Activated naive CD4-positive, alpha-beta T cell treated with anti-CD3 and anti-CD28 coated beads, Interleukin-2, amount 10 ng/mL, durations not matched to agents 7 days and 5 days (primary cell): ENCODE data around the gene DNTT.
A peak's percentile ranks its signal among the peaks of the same experiment; 100 is the strongest.

Experiments used
- CTCF ChIA-PET: fragments of 350-600 bp; sonication (Branson Sonifier 250); formaldehyde crosslinking; loops from one replicate; lab custom pipeline; 2021; ENCODE audit warnings: antibody characterized with exemption; lab: Charles Lee
- DNase-seq: peaks from one replicate; pipeline ENCODE4 v3.0.0-alpha.2; 2020
- H3K27ac Mint-ChIP-seq: one replicate; pipeline ENCODE4 v1.8.0; 2021; ENCODE audit warnings: mild to moderate bottlenecking, moderate library complexity, mixed read lengths
- H3K27me3 Mint-ChIP-seq: one replicate; pipeline ENCODE4 v1.8.0; 2021; ENCODE audit warnings: mild to moderate bottlenecking, mixed read lengths
- H3K36me3 Mint-ChIP-seq: one replicate; pipeline ENCODE4 v1.8.0; 2021; ENCODE audit warnings: mixed read lengths
- H3K4me1 Mint-ChIP-seq: one replicate; pipeline ENCODE4 v1.8.0; 2021; ENCODE audit warnings: mixed read lengths
- H3K4me3 Mint-ChIP-seq: one replicate; pipeline ENCODE4 v1.8.0; 2021; ENCODE audit warnings: mild to moderate bottlenecking, moderate library complexity, mixed read lengths
- H3K9me3 Mint-ChIP-seq: one replicate; pipeline ENCODE4 v1.8.0; 2021; ENCODE audit warnings: mixed read lengths

The DNTT gene

DNA sequence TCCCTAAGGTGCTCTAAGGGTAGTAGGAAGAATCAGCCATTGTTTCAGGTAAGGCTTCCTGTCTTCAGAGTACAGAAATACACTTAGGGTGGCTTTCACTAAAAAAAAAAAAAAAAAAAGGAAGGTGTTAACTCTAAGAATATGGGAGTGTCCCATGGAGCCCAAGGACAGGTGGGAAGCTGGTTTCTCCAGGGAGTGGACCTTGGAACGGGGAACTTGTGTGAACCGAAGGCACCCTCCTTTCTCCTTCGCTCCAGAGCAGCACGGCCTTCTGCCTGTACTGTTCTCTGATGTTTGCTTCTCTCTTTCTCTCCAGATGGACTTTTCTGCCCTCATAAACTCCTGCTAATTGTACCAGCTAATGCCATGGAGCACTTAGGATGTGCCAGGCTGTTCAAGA, 48.3 kb downstream of the DNTT start:
- Mint-ChIP-seq H3K9me3 (no peaks in the 10 kb centered on the region), H3K36me3 (no peaks in the 10 kb centered on the region), H3K27me3 (peaks cover 27% of the 10 kb centered on the region), H3K4me3 (no peak overlapping the region), H3K4me1 (no peaks in the 10 kb centered on the region), H3K27ac (no peak overlapping the region)
- DNase-seq, result no peak
- CTCF ChIA-PET, result interaction anchor here (0.7 kb wide), 1 partner anchor 18 kb away, joined by 3 read pairs; no protein-coding TSS in a partner anchor

DNA sequence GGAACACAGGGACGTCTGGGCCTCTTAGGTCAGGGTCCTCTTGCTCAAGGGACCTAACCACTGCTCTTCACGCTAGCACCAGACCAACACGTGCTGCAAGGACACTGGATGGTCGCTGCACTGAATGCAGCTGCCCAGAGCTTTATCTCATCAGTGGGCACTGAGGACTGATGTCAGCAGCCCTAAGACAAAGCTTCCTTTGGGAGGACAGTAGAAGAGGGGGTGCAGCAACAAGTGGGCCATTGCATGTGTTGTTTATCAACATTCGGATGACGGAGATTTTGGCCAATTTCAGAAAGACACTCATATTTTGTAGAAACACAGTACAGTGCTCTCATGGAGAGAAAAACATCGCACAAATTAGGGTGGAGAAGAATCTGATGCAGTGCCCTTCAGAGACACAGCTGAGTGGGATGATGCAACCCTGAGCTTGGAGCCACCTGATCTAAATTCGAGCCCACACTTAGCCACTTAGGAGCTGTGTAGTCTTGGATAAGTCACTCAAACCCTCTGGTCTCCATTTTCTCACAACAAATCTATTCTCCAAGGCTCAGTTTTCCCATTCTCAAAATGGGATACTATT, 52.9 kb downstream of the DNTT start:
- DNase-seq, result no peak
- H3K4me1 Mint-ChIP-seq, result no peaks in the 10 kb centered on the region
- H3K36me3 Mint-ChIP-seq, result no peaks in the 10 kb centered on the region
- H3K4me3 Mint-ChIP-seq, result no peak overlapping the region
- no peak overlapping the region for H3K27ac Mint-ChIP-seq
- no peaks in the 10 kb centered on the region for H3K9me3 Mint-ChIP-seq
- CTCF ChIA-PET, result interaction anchor here (2.3 kb wide), 1 partner anchor 13 kb away, joined by 7 read pairs; no protein-coding TSS in a partner anchor
- peaks cover 20% of the 10 kb centered on the region for H3K27me3 Mint-ChIP-seq

DNA sequence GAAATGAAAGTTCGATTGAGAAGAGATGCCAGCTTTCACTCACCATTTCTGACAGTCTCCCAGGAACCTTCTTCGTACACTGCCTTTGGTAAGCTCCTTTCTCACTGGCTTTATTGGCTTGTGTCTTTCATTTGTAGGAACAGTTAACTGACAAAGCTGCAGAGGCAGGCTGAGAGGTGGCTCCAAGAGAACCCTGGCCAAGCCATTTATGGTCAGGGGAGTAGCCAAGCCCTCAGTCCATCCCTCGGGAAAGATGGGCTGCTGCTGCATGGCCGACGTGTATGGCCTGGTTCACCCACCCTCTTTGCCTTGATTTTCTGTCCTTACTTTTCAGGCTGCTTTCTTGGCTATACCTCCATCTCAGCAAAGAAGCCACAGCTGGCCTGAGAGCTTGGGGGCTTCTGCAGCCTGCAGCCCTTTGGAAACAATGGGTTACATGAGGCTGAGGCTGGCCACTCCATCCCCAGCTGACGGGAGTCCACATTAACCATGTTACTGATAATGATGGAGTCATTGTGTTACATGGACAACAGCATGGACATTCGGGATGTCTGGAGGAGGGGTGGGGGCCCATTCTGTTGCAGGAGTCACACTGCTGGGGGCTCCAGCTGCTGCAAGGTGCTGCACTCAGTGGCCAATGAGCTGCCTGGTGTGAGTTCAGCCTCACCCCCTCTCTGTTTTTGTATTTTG, 54.8 kb downstream of the DNTT start, which contains the start of gene OPALIN:
TSS of gene OPALIN (minus strand) at position 152 of the 690 bp plus-strand sequence. CDS start at position 46, 106 bp downstream.
- Mint-ChIP-seq H3K4me1 (no peaks in the 10 kb centered on the region), H3K36me3 (no peaks in the 10 kb centered on the region), H3K4me3 (no peak within 1 kb of the TSS), H3K27me3 (peaks cover 12% of the 10 kb centered on the region), H3K27ac (no peak within 1 kb of the TSS), H3K9me3 (no peaks in the 10 kb centered on the region)
- DNase-seq, result no peak
- CTCF ChIA-PET, result interaction anchor here (0.6 kb wide), 1 partner anchor 13 kb away, joined by 3 read pairs; no protein-coding TSS in a partner anchor

DNA sequence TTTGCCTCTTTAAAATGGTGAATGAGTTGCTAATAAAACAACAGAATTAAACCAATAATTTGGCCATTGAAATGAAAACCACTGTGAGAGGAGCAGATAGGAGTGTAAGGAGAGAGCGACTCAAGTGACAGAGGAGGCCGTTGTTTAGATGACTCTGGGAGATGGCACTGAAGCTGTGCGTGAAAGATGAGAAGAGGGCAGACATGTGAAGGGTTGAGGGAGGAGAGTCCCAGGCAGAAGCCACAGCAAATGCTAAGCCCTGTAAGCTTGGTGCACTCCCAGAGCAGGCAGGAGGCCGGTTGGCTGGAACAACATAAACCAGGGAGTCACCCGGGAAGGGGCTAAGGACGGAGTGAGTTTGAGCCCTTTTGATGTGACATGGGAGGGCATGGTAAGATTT, 55.4 kb downstream of the DNTT start:
- Mint-ChIP-seq H3K27ac (no peak overlapping the region), H3K9me3 (no peaks in the 10 kb centered on the region), H3K4me1 (no peaks in the 10 kb centered on the region), H3K36me3 (no peaks in the 10 kb centered on the region), H3K27me3 (peaks cover 12% of the 10 kb centered on the region), H3K4me3 (no peak overlapping the region)
- DNase-seq, result no peak
- CTCF ChIA-PET, result no interaction called here

DNA sequence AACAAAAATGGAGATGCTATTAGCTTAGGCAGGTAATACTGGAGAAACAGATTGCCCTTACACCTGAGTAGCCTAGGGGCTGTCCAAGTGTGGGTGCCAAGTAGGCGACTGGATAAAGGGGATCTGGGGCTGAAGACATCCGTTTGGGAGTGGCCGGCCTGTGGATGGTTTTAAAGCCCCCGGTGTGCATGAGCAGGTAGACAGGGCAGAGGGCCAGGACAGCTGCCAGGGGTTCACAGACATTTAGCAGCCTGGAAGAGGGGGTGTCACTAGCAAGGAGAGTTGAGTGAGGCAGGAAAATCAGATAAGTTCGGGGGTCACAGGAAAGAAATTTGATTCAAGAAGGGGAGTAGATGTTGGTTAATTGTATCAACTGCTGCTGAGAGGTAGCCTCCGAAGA, 56.1 kb downstream of the DNTT start:
- peaks cover 8% of the 10 kb centered on the region for H3K27me3 Mint-ChIP-seq
- H3K9me3 Mint-ChIP-seq, result no peaks in the 10 kb centered on the region
- CTCF ChIA-PET, result interaction anchor here (0.7 kb wide), 1 partner anchor 10 kb away, joined by 3 read pairs; no protein-coding TSS in a partner anchor
- no peaks in the 10 kb centered on the region for H3K4me1 Mint-ChIP-seq
- H3K4me3 Mint-ChIP-seq, result no peak overlapping the region
- no peak for DNase-seq
- no peaks in the 10 kb centered on the region for H3K36me3 Mint-ChIP-seq
- H3K27ac Mint-ChIP-seq, result no peak overlapping the region

DNA sequence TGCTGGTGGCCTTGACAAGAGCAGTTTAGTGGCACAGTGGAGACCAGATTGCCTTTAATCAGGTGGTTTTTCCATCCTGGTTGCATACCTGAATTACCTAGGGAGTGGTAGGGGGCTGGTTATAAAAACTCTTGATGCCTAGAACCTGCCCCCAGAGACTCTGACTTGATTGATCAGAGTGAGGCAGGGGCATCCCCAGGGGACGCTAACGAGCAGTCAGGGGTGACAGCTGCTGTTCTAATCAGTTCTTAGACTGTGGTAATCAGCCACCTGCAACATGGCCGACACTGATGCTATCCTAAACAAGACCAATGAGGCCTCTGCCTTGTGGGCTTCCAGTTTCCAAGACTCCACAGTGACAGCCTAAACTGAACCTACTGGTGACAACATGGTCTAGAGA, 56.5 kb downstream of the DNTT start:
- Mint-ChIP-seq H3K9me3 (no peaks in the 10 kb centered on the region), H3K27ac (no peak overlapping the region), H3K4me3 (no peak overlapping the region), H3K36me3 (no peaks in the 10 kb centered on the region), H3K27me3 (peaks cover 7% of the 10 kb centered on the region), H3K4me1 (no peaks in the 10 kb centered on the region)
- CTCF ChIA-PET, result interaction anchor here (0.7 kb wide), 1 partner anchor 9 kb away, joined by 3 read pairs; no protein-coding TSS in a partner anchor
- no peak for DNase-seq

DNA sequence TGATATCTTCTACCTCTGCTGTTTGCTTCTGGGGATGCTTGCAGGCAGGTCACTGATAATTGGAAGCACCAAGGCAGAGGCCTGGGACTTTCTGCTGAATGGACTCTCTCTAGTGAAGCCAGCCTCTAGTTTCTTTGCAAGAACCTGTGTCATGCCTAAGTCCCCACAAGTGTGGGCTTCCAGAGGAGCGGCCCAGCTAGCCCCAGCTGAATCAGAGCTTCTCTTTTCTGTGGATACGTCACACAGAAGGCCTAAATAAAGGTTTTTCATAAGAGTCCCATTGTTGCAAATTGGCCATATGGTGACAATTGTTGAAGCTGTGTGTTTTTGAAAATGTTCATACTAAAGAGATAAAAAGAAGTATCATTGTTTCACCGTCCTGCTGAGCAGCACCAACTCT, 61.3 kb downstream of the DNTT start:
- no peaks in the 10 kb centered on the region for H3K9me3 Mint-ChIP-seq
- no peaks in the 10 kb centered on the region for H3K27me3 Mint-ChIP-seq
- no peak for DNase-seq
- H3K27ac Mint-ChIP-seq, result no peak overlapping the region
- H3K4me3 Mint-ChIP-seq, result no peak overlapping the region
- no peaks in the 10 kb centered on the region for H3K4me1 Mint-ChIP-seq
- no peaks in the 10 kb centered on the region for H3K36me3 Mint-ChIP-seq
- CTCF ChIA-PET, result interaction anchor here (1.3 to 2.6 kb wide), 3 partner anchors 9 to 363 kb away, joined by 3 to 14 read pairs (median 3); no protein-coding TSS in a partner anchor

DNA sequence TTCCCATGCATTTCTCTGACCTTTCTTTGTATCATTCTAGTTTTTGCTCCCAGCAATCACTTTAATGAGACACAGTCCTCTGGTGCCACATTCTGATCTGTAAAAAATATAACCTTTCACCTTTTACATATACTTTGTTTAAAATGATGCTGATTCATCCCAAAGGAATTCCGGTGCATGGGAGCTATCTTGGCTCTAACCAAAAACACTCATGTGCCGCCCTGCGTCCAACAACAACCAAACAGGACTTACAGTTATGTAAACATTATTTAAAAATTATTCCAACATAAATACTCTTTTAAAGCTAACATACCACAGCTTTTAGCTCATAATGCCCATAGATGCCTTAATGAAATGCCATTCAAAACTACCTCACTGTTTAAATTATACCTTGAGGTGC, 62.3 kb downstream of the DNTT start:
- CTCF ChIA-PET, result interaction anchor here (1.3 kb wide), 1 partner anchor 364 kb away, joined by 3 read pairs; no protein-coding TSS in a partner anchor
- no peak for DNase-seq
- no peaks in the 10 kb centered on the region for H3K27me3 Mint-ChIP-seq
- H3K36me3 Mint-ChIP-seq, result no peaks in the 10 kb centered on the region
- no peaks in the 10 kb centered on the region for H3K9me3 Mint-ChIP-seq
- no peak overlapping the region for H3K4me3 Mint-ChIP-seq
- H3K4me1 Mint-ChIP-seq, result no peaks in the 10 kb centered on the region
- H3K27ac Mint-ChIP-seq, result no peak overlapping the region

DNA sequence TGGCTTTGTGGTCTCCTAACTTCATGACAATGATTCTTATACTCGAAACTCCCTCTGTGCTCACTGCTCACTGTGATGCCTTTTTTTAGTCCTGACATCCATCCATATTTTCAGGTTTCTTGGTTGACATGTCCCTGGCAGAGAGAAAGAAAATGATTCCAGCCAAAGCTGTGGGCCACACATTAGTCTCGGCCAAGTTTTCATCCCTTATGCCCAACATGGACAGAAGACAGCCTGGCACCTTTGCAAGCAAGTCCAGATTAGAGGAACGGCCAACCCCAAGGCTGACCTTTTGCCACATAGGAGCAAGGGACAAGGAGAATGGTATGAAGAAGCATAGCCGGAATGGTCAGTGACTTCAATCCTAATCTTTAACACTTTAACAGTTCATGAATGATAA, 63.2 kb downstream of the DNTT start:
- H3K36me3 Mint-ChIP-seq, result no peaks in the 10 kb centered on the region
- H3K27me3 Mint-ChIP-seq, result peaks cover 6% of the 10 kb centered on the region
- DNase-seq, result no peak
- no peak overlapping the region for H3K27ac Mint-ChIP-seq
- no peaks in the 10 kb centered on the region for H3K9me3 Mint-ChIP-seq
- CTCF ChIA-PET, result no interaction called here
- H3K4me1 Mint-ChIP-seq, result no peaks in the 10 kb centered on the region
- H3K4me3 Mint-ChIP-seq, result no peak overlapping the region

DNA sequence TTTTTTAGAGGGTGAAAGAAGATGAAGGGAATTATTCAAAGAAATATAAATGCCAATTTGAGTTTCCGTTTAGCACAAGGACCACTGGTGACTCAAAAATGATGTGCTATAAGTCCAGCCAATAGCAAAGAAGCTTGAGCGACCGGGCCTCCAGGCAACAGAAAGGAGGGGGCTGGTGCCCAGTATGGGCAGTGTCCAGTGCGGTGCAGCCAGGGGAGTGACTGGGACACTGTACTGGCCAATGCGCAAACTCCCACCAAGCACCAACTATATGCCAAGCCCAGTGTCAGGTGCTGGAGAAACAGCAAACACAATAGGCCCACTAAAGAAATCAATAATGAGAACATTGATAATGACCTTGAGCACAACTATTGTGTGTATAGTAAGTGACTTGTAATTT, 64.7 kb downstream of the DNTT start:
- DNase-seq, result no peak
- Mint-ChIP-seq H3K36me3 (no peaks in the 10 kb centered on the region), H3K27me3 (peaks cover 13% of the 10 kb centered on the region), H3K4me3 (no peak overlapping the region), H3K9me3 (no peaks in the 10 kb centered on the region), H3K4me1 (no peaks in the 10 kb centered on the region), H3K27ac (no peak overlapping the region)
- CTCF ChIA-PET, result interaction anchor here (0.7 to 1.1 kb wide), 2 partner anchors 10 to 520 kb away, joined by 3 to 4 read pairs; no protein-coding TSS in a partner anchor

DNA sequence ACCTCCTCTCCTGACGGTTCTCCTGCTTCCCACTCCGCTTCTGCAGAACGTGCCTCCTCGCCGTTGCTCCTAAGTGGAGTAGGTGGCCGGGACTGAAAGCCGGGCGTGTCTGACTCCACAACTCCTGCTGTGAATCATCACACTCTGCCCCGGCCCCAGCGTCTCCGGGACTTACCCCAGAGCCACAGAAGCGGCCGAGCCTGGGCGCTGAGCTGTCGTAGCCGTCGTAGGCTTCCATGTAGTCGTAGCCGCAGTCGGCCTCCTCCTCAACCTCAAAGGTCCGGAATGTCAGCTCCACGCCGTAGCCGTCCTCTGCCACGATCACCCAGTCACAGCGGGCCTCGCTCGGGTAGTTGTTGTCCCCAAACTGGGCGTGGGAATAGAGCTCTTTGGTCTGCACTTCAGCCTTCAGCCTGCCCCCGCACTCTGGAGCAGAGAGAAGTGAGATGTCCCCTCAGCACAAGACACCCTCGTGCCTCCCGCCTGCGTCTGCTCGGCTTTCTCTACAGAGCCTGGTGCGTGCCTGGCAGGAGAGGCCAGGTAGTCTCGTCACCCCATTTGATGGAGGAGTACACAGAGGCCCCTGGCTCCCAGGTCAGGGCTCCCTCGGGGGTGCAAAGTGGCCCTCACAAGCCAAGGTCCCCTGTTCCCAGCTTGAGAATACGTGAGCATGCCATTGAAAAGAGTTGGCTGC, 65.8 kb downstream of the DNTT start:
- Mint-ChIP-seq H3K36me3 (no peaks in the 10 kb centered on the region), H3K27ac (no peak overlapping the region), H3K27me3 (peaks cover 23% of the 10 kb centered on the region), H3K9me3 (no peaks in the 10 kb centered on the region), H3K4me1 (peaks cover 6% of the 10 kb centered on the region), H3K4me3 (no peak overlapping the region)
- no peak for DNase-seq
- CTCF ChIA-PET, result interaction anchor here (1.2 to 1.6 kb wide), 3 partner anchors 9 to 13 kb away, joined by 3 to 11 read pairs (median 7); no protein-coding TSS in a partner anchor

DNA sequence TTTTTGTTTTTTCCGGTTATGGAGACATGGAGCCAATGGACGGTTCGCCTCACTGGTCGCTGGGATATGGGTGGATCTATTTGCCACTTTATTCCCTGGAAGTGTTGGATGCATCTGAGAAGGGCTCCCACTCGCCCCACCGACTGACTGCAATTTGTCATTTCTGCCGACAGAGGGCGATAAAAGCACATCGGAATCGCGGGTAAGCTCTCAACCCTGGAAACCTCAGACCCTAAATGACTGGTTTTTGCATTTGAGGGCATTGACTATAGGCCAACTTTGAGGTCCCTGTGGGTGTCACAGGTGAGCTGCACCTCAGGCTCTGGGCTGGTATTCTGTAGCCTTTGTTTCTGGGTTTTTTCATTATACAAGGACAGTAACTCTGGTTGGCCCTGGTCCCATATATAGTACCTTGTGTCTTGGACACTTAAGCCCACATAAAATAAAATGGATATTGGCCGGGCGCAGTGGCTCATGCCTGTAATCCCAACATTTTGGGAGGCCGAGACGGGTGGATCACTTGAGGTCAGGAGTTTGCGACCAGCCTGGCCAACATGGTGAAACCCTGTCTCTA, 66.4 kb downstream of the DNTT start:
- H3K4me3 Mint-ChIP-seq, result no peak overlapping the region
- peak; percentile 59 for DNase-seq
- CTCF ChIA-PET, result interaction anchor here (0.8 to 1.6 kb wide), 5 partner anchors 9 to 136 kb away, joined by 3 to 11 read pairs (median 6); no protein-coding TSS in a partner anchor
- no peaks in the 10 kb centered on the region for H3K9me3 Mint-ChIP-seq
- H3K4me1 Mint-ChIP-seq, result peaks cover 10% of the 10 kb centered on the region
- H3K27ac Mint-ChIP-seq, result no peak overlapping the region
- H3K36me3 Mint-ChIP-seq, result no peaks in the 10 kb centered on the region
- H3K27me3 Mint-ChIP-seq, result peaks cover 28% of the 10 kb centered on the region

DNA sequence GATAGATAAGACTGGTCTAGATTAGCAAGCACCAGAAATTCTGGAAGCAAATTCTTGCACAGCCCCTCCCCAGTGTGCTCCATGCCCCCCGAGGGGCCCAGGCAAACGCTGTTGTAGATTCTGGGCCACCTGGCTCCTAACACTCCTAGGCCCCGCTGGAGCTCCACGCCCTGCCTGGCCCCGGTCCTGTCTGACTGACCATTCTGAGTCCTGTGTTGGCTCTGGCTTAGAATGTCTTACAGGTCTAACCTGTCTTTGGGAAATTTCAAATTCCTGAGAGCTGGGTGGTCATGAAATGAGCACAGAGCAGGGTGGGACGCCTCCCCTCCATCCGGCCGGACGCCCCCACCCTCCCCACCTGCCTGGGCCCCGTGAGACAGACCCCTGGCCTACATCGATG, 67.1 kb downstream of the DNTT start:
- CTCF ChIA-PET, result interaction anchor here (0.8 to 1.6 kb wide), 4 partner anchors 12 to 137 kb away, joined by 3 to 7 read pairs (median 4); partner anchors contain the start of gene OPALIN
- H3K9me3 Mint-ChIP-seq, result no peaks in the 10 kb centered on the region

More for the DNA sequence above, 67.1 kb downstream of the DNTT start:
- no peak overlapping the region for H3K4me3 Mint-ChIP-seq
- H3K27me3 Mint-ChIP-seq, result peaks cover 28% of the 10 kb centered on the region
- DNase-seq, result no peak
- H3K4me1 Mint-ChIP-seq, result peaks cover 11% of the 10 kb centered on the region
- no peak overlapping the region for H3K27ac Mint-ChIP-seq
- no peaks in the 10 kb centered on the region for H3K36me3 Mint-ChIP-seq
